Measurements from ENCODE around the gene KRT9. TPM values are rescaled to one million over a fixed set of nuclear protein-coding genes. Genes with fewer than 3 reads are reported as not detected.

The KRT9 gene
- total RNA-seq, 1 experiment from 2014 or later: 0.15 TPM

DNA sequence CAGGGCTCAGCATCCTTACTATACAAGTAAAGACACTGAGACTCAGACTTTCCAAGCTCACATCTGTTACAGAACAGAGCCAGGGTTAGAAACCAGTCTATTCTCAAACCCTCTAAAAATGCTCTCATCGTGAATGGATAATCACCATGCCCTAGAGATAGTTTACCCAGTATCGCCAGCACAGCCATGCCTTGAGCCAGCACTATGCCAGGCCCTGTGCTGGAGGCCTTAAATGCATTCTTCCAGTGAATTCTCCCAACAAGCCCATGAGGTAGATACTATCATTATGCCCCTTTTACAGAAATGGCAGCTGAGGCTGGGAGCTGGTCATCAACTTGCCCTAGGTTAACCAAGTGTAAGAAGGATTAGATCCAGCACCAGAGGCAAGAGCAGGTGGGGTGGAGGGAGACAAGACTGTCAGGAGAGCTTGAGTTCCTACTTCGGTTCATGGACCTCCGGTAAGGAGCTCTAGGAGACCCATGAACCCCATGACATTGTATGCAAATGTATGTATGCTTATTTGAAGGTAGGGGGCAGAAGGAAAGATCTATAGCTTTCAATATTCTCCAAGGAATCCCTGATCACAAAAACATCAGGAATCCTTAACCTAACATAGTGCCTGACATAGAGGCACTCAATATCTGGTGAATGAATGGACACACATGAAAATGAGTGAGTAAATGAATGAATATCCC lies 9.7 kb upstream of the KRT9 start:
- ChIA-PET CTCF (interaction anchor here (0.8 to 1.8 kb wide), 4 partner anchors 33 to 81 kb away, joined by 3 to 5 read pairs (median 4); no protein-coding TSS in a partner anchor), RAD21 (ENCODE audit: low non-redundant PET in 1 of 2, low total read pairs in 2 of 2, uncharacterized antibody in 2 of 2, unreplicated experiment in 2 of 2) (interaction anchor here in 1 of 2 experiments (0.8 kb wide), 1 partner anchor 67 kb away, joined by 4 read pairs; no protein-coding TSS in a partner anchor), POLR2A (no interaction called here)
- Histone ChIP-seq H3K9me2 (ENCODE audit: insufficient read depth) (no peaks in the 10 kb centered on the region), H3K27me3 (ENCODE audit: insufficient read depth, low read length) (no peaks in the 10 kb centered on the region), H3K27ac (ENCODE audit: low read depth, low read length) (no peak overlapping the region), H2AFZ (ENCODE audit: low read depth, low read length, poor library complexity, severe bottlenecking) (no peak overlapping the region), H3K9ac (ENCODE audit: low read length) (no peak overlapping the region), H3K79me2 (ENCODE audit: insufficient read depth, low read length) (no peaks in the 10 kb centered on the region), H3K4me1 (ENCODE audit: control insufficient read depth in 1 of 2, insufficient read depth in 2 of 2, low read length in 2 of 2) (peaks cover 22 to 44% of the 10 kb centered on the region in 2 experiments), H3K4me2 (ENCODE audit: low read length) (peak overlapping the region; percentile 84), H3K9me3 (ENCODE audit: control insufficient read depth in 1 of 2, insufficient read depth in 1 of 2, low read depth in 1 of 2, low read length in 2 of 2) (no peaks in the 10 kb centered on the region), H4K20me1 (ENCODE audit: insufficient read depth) (no peaks in the 10 kb centered on the region), H3K4me3 (replicated peaks in 1 of 2; ENCODE audit: low read depth in 1 of 2, low read length in 2 of 2) (no peak overlapping the region), H3K36me3 (ENCODE audit: control insufficient read depth in 1 of 2, insufficient read depth in 2 of 2, low read length in 2 of 2) (no peaks in the 10 kb centered on the region)
- BruUV-seq (replicated peaks): no TSS peak
- no peak for ATAC-seq
- DNase-seq (ENCODE audit: low read depth, low spot score): no peak
- intact Hi-C loops (cut with micrococcal nuclease): no loop called here
- no peak for TF ChIP-seq SIN3A (IDR thresholded peaks at IDR 0.05; ENCODE audit: low read depth)
- no peak for TF ChIP-seq TCF7L2 (IDR thresholded peaks at IDR 0.05; ENCODE audit: borderline replicate concordance, extremely low read depth, insufficient read depth, insufficient read length)
- no peak for TF ChIP-seq ZNF274 (IDR thresholded peaks at IDR 0.05; ENCODE audit: low read depth, low read length)
- no peak for TF ChIP-seq POLR2AphosphoS5 (IDR thresholded peaks at IDR 0.05; ENCODE audit: low read depth, low read length)
- no peak for TF ChIP-seq RAD21 (IDR thresholded peaks at IDR 0.05; ENCODE audit: low read depth)
- TF ChIP-seq YY1 (IDR thresholded peaks at IDR 0.05; ENCODE audit: extremely low read depth, insufficient replicate concordance, low read depth, low read length): no peak
- TF ChIP-seq SP1 (IDR thresholded peaks at IDR 0.05; ENCODE audit: low read depth): no peak
- TF ChIP-seq ZFX (IDR thresholded peaks at IDR 0.05): no peak
- TF ChIP-seq SRF (IDR thresholded peaks at IDR 0.05; ENCODE audit: low read depth): no peak
- TF ChIP-seq EGR1 (IDR thresholded peaks at IDR 0.05; ENCODE audit: low read depth): no peak
- TF ChIP-seq POLR2A (IDR thresholded peaks at IDR 0.05; ENCODE audit: borderline replicate concordance, extremely low read depth, insufficient read depth, insufficient read length): no peak
